ENCODE measurements around the gene BRD4. TPM values are rescaled to one million over a fixed set of nuclear protein-coding genes. Genes with fewer than 3 reads are reported as not detected.

BRD4 gene
- total RNA-seq, 1 donor from 2014 or later: 56.5 TPM

DNA sequence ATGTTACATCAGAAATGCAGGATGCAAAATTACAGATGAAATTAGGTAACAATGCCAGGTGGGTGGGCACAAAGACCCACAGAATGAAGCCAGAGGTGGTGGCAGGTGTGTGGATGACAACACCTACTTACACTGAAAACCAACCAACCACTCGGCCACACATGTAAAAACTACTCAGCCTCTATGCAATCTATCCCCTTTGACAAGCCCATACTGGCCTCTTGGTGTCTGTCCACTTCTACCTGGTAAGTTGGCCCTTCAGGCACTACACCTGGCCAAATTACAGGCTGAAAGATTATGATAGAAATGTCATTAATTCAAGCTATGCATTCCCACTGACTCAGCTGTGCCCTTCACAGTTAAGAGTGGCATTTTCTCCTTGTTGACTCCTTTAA lies 50.0 kb downstream of the BRD4 start:
- intact Hi-C loops (cut with DNase I): loop anchor here (5.0 kb wide), 1 partner anchor 45 kb away; no protein-coding TSS in a partner anchor
- no peak for DNase-seq (ENCODE audit: missing footprints)
- no peak for ATAC-seq

GRCh38 chr19:15280915-15281683 lies 51.2 kb downstream of the BRD4 start:
- intact Hi-C loops (cut with DNase I): loop anchor here (5.0 kb wide), 1 partner anchor 46 kb away; no protein-coding TSS in a partner anchor
- ATAC-seq (peak; percentile 92), DNase-seq (ENCODE audit: missing footprints) (peak; percentile 92)

DNA sequence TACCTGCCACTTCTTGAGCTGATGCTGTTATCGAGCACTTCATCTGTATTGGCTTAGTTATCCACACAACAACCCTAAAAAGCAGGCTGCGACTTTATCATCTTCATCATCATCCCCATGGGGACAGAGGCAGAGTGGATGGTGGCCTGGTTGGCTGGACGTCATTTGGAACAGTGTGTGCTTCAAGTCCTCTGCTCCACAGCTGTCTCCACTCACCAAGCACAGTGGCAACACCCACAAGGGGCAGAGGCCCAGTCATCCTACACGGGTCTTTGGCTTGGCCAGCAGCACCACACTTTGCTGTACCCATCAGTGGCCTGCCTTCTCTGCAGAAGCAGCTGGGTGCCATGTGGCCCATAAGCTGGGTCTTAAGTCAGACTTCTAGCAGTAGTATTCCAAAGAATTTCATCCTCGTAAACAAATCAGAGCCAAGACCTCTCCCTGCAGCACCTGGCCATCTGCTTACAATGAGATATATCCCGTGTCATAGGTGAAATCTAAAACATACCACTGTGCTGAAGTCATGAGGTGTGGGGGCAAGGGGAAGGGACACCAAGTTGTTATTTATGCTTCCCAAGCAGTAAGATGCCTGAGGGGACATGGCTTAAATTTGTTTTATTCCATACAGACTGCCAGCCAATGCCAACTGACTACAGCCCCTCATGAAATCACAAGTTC lies 52.2 kb downstream of the BRD4 start:
- intact Hi-C loops (cut with DNase I): loop anchor here (5.0 kb wide), 1 partner anchor 47 kb away; no protein-coding TSS in a partner anchor
- ATAC-seq: peak; percentile 76
- DNase-seq (ENCODE audit: missing footprints): peak; percentile 83

DNA sequence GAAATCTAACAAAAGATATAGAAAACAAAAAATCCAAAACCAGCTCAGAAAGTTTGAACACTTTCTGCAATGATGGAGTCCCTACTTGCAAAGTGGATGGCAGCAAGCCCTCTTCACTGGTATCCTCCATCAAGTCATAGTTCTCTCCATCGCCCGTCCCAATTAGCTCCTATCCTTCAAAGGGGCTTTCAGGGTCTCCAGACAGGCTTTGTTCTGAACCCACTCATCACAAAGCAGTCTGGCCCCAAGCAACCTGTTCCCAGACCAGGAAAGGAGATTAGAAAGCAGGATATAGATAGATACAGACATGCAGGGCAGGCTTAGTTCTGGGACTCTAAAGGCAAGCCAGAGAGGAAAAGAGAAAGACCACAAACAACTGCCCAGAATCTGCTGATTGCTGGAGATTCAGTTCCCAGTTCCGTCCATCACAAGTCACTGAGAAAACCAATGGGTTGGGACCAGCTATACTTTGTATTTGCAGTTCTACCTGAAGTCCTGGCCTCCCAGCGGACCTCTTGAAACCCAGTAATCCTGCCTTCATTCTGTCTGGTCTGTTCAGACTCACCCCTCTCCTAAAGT lies 52.9 kb downstream of the BRD4 start:
- no peak for ATAC-seq
- DNase-seq (ENCODE audit: missing footprints): no peak
- intact Hi-C loops (cut with DNase I): no loop called here

- intact Hi-C loops (cut with DNase I): no loop called here
- ATAC-seq (no peak), DNase-seq (ENCODE audit: missing footprints) (no peak)
Observed at GRCh38 chr19:15276620-15277215, 55.6 kb downstream of the BRD4 start.

DNA sequence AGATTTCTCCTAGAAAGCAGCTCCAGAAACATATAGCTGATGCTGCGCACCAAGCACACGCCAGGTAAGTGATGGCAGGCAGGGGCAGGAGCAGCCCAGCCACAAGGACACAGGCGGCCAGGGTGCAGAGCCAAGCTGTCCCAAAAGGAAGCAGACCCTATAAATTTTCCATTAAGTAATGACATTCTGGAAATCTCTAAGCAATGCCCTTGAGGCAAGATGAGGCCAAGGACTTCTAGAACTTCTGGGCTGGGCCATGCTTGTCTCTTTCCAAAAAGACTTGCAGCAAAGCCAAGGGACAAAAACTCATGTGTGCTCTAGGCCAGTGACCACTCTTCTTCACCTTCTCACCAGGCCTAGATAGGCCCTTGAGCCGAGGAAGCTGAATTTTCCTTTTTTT lies 57.9 kb downstream of the BRD4 start:
- ATAC-seq: peak; percentile 78
- DNase-seq (ENCODE audit: missing footprints): no peak
- intact Hi-C loops (cut with DNase I): no loop called here

DNA sequence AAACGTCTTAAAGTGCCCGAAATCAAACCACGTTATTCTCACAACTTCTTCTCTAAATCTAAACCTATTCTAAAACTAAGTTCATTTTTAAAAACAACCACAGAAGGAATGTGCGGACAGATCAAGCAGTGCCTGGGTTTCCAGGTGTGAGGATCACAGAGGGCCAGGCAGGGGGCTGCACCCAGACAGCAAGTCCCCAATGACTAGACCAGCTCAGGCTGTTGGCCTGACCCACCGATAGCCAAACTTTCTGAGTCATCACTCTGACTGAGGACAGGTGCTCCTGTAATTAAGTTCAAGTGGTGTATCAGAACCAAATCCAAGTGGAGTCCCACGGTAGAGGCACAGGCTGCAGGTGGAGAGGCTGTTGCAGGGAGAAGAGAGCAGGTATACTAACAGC lies 62.5 kb downstream of the BRD4 start:
- no peak for DNase-seq (ENCODE audit: missing footprints)
- intact Hi-C loops (cut with DNase I): no loop called here

GRCh38 chr19:15268928-15269253 lies 63.4 kb downstream of the BRD4 start:
- intact Hi-C loops (cut with DNase I): no loop called here
- no peak for ATAC-seq

More for the DNA sequence above, 62.5 kb downstream of the BRD4 start:
- no peak for ATAC-seq

GRCh38 chr19:15268192-15268927 lies 64.0 kb downstream of the BRD4 start:
- ATAC-seq (no peak), DNase-seq (ENCODE audit: missing footprints) (no peak)
- intact Hi-C loops (cut with DNase I): no loop called here

More at GRCh38 chr19:15268928-15269253, 63.4 kb downstream of the BRD4 start:
- no peak for DNase-seq (ENCODE audit: missing footprints)

- intact Hi-C loops (cut with DNase I): no loop called here
- no peak for DNase-seq (ENCODE audit: missing footprints)
- ATAC-seq: peak; percentile 33
Observed at GRCh38 chr19:15266683-15267082, 65.7 kb downstream of the BRD4 start.

DNA sequence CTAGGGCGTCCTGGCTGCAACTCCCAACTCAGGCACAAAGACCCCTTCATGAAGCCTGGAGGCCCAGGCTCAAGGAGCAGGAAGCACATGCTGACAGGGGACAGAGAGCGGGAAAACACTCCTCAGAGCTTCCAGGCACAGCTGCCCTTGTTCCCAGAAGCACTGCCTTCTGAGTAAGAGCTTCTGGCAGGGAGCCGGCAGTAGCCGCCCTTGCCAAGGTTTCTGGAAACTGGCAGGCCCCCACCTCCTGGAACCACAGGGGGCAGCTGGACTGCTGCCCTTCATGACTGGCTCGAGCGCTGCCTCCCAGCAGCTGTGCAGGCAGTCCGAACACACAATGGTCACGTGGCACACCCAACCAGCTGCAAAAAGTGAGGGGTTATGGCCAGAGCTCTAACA lies 66.5 kb downstream of the BRD4 start:
- intact Hi-C loops (cut with DNase I): loop anchor here (2.0 kb wide), 2 partner anchors 109 to 291 kb away; no protein-coding TSS in a partner anchor
- peak; percentile 85 for ATAC-seq

GRCh38 chr19:15265214-15265849 lies 67.0 kb downstream of the BRD4 start:
- peak; percentile 36 for ATAC-seq
- intact Hi-C loops (cut with DNase I): loop anchor here (2.0 kb wide), 2 partner anchors 109 to 291 kb away; no protein-coding TSS in a partner anchor
- DNase-seq (ENCODE audit: missing footprints): no peak

More for the DNA sequence above, 66.5 kb downstream of the BRD4 start:
- DNase-seq (ENCODE audit: missing footprints): peak; percentile 92

- DNase-seq (ENCODE audit: missing footprints): no peak
- intact Hi-C loops (cut with DNase I): loop anchor here (2.0 kb wide), 2 partner anchors 110 to 292 kb away; no protein-coding TSS in a partner anchor
- ATAC-seq: no peak
Observed at GRCh38 chr19:15264933-15265206, 67.5 kb downstream of the BRD4 start.

- ATAC-seq (peak; percentile 33), DNase-seq (ENCODE audit: missing footprints) (no peak)
- intact Hi-C loops (cut with DNase I): loop anchor here (2.0 kb wide), 2 partner anchors 111 to 293 kb away; no protein-coding TSS in a partner anchor
Observed at GRCh38 chr19:15264061-15264932, 68.0 kb downstream of the BRD4 start.

- intact Hi-C loops (cut with DNase I): no loop called here
- no peak for ATAC-seq
- DNase-seq (ENCODE audit: missing footprints): no peak
Observed at GRCh38 chr19:15263361-15263985, 68.9 kb downstream of the BRD4 start.

DNA sequence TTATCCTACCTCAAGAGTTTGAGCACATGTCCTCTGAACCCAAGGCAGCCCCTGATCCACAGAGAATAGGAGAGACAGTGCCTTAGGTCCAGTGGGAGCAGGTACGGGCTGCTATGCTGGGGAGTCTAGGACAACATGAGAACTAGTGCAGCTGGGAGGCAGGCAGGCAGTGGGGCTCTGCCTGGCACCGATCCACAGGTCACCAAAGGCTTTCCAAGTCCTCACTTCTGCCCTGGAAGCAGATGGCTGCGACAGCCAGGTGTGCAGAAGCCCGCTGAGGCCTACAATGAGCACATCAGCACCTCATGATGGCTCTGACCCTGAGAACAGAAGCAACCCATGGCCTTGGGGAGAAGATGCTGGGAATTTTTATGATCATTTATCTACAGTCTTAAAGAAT lies 70.3 kb downstream of the BRD4 start:
- intact Hi-C loops (cut with DNase I): no loop called here
- DNase-seq (ENCODE audit: missing footprints) (no peak), ATAC-seq (no peak)

DNA sequence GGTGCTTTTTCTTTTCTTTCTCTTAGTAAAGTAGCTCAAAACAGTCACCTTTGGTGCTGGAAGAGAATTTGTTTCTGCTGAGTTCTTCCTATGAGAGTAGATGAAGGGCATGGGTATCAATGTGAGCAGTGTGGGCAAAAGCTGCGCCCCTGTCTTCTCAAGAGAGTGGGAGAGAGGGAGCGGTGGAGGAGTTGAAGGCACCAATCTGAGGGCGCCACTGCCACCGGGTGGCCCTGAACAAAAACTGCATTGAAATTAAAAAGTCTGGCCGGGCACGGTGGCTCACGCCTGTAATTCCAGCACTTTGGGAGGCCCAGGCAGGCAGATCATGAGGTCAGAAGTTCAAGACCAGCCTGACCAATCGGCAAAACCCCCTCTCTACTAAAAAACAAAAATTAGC lies 71.4 kb downstream of the BRD4 start:
- no peak for ATAC-seq
- intact Hi-C loops (cut with DNase I): no loop called here
- no peak for DNase-seq (ENCODE audit: missing footprints)
